Smooth muscle cell (in vitro differentiated cells): Measurements from ENCODE around the gene PIEZO1. TPM values are rescaled to one million over a fixed set of nuclear protein-coding genes. Genes with fewer than 3 reads are reported as not detected.
"Not testable (repeated sequence)": the region's sequence is repeated elsewhere in the genome, so short reads cannot be mapped to it uniquely, and the experiment has no call there.

Experiments
- DNase-seq: peaks from one replicate; lab custom pipeline; 2025; ENCODE audit not compliant: unreplicated experiment; lab: John Stamatoyannopoulos, UW
- H2AFZ ChIP-seq: fragments of 200-600 bp; sonication (generic); 2 replicates; pipeline ENCODE4 v1.6.0; 2016; ENCODE audit warnings: antibody characterized with exemption, low read depth, mild to moderate bottlenecking
- H3F3A ChIP-seq: fragments of 200-600 bp; sonication (generic); 2 replicates; pipeline ENCODE4 v1.6.0; 2017; ENCODE audit warnings: antibody characterized with exemption, low read depth
- H3K27ac ChIP-seq: fragments of 200-600 bp; sonication (generic); 2 replicates; pipeline ENCODE4 v1.5.1; 2016; ENCODE audit warnings: low read depth, mild to moderate bottlenecking
- H3K27me3 ChIP-seq: fragments of 200-600 bp; sonication (generic); 2 replicates; pipeline ENCODE4 v1.6.1; 2016; ENCODE audit warnings: low read depth, mild to moderate bottlenecking
- H3K36me3 ChIP-seq: fragments of 200-600 bp; sonication (generic); 2 replicates; pipeline ENCODE4 v1.5.1; 2016; ENCODE audit warnings: low read depth
- H3K4me1 ChIP-seq: fragments of 200-600 bp; sonication (generic); 2 replicates; pipeline ENCODE4 v1.5.1; 2016; ENCODE audit warnings: low read depth
- H3K4me2 ChIP-seq: fragments of 200-600 bp; sonication (generic); 2 replicates; pipeline ENCODE4 v1.6.0; 2016; ENCODE audit warnings: mild to moderate bottlenecking
- H3K4me3 ChIP-seq: fragments of 200-600 bp; sonication (generic); 2 replicates; pipeline ENCODE4 v1.5.1; 2016; ENCODE audit warnings: mild to moderate bottlenecking
- H3K79me2 ChIP-seq: fragments of 200-600 bp; sonication (generic); 2 replicates; pipeline ENCODE4 v1.6.0; 2016; ENCODE audit warnings: low read depth, mild to moderate bottlenecking
- H3K9ac ChIP-seq: fragments of 200-600 bp; sonication (generic); 2 replicates; pipeline ENCODE4 v1.6.0; 2016; ENCODE audit warnings: low read depth
- H3K9me3 ChIP-seq: fragments of 200-600 bp; sonication (generic); replicated peaks from 2 replicates; pipeline ENCODE4 v1.5.1; 2016; ENCODE audit warnings: low read depth
- H4K20me1 ChIP-seq: fragments of 200-600 bp; sonication (generic); 2 replicates; pipeline ENCODE4 v1.6.0; 2016; ENCODE audit warnings: low read depth
- CTCF ChIP-seq: fragments of 200-600 bp; sonication (generic); IDR thresholded peaks from 2 replicates; pipeline ENCODE4 v1.5.1; 2017; ENCODE audit warnings: borderline replicate concordance, mild to moderate bottlenecking, antibody characterized with exemption; ENCODE audit not compliant: insufficient read depth, poor library complexity, severe bottlenecking
- WGBS: methylation state at CpG from one replicate; pipeline ENCODE4 v1.1.7; 2016; ENCODE audit warnings: low lambda C conversion rate; 5-methylcytosine and 5-hydroxymethylcytosine counted together
- polyA plus RNA-seq: library from polyadenylated mRNA; unstranded; fragments of >200 nt; fragmentation: Nextera tagmentation; extraction: Ambion mirVana; gene quantifications from 2 replicates; pipeline ENCODE4 v1.2.1, GENCODE V29; 2016
- total RNA-seq: library from RNA; depleted of rRNA; stranded (reverse); fragments of >200 nt; gene quantifications from 2 replicates; pipeline ENCODE4 v1.2.3, GENCODE V29; 2014

PIEZO1 gene
- total and polyA plus RNA-seq, 2 experiments from 2014 or later, result 62.1 to 70.9 TPM

- WGBS, result 89% methylated on average over 32 of the region's 32 CpGs
These were observed 10.3 kb downstream of the PIEZO1 start for GRCh38 chr16:88774544-88775393.

DNA sequence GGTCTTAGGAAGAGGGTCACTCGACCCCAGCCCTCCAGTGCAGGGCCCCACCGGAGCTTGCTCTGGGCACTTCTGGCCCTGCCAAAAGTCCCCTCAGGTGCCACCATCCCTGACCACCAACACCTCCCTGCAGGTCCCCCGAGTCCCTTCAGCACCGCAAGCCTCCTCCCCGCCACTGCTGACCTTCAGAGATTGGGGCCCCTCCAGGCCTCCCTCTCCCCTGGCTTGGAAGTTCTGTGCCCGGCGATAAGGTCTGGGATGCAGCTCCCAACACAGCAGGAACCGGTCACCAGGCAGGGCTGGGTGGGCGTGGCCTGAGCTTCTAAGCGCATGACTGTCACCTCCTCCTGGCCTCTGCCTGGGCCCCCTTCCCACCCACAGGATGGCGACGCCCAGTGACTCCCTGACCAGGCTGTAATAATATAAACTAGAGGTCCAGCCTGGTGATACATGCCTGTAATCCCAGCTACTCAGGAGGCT is 11.2 kb downstream of the PIEZO1 start:
- peaks cover 48% of the 10 kb centered on the region for H3K4me1 ChIP-seq
- H3K27ac ChIP-seq, result peak overlapping the region; percentile 84
- no peak overlapping the region for H3K9ac ChIP-seq
- peaks cover 14% of the 10 kb centered on the region for H3F3A ChIP-seq
- DNase-seq, result peak; percentile 66
- no peaks in the 10 kb centered on the region for H3K36me3 ChIP-seq
- peaks cover 62% of the 10 kb centered on the region for H3K79me2 ChIP-seq
- H3K4me3 ChIP-seq, result no peak overlapping the region
- peak overlapping the region; percentile 72 for H3K4me2 ChIP-seq
- no peak for TF ChIP-seq CTCF
- peaks cover 94% of the 10 kb centered on the region for H4K20me1 ChIP-seq
- no peaks in the 10 kb centered on the region for H3K9me3 ChIP-seq
- no peak overlapping the region for H2AFZ ChIP-seq
- H3K27me3 ChIP-seq, result no peaks in the 10 kb centered on the region
- 34% methylated on average over 11 of the region's 12 CpGs for WGBS

More at GRCh38 chr16:88774544-88775393, 10.3 kb downstream of the PIEZO1 start:
- H3K4me3 ChIP-seq, result no peak overlapping the region
- H2AFZ ChIP-seq, result no peak overlapping the region
- no peaks in the 10 kb centered on the region for H3K9me3 ChIP-seq
- no peaks in the 10 kb centered on the region for H3K36me3 ChIP-seq
- no peak for TF ChIP-seq CTCF
- H3K27ac ChIP-seq, result peak overlapping the region; percentile 84
- peaks cover 93% of the 10 kb centered on the region for H4K20me1 ChIP-seq
- H3K4me2 ChIP-seq, result peak overlapping the region; percentile 72
- no peak for DNase-seq
- H3K9ac ChIP-seq, result no peak overlapping the region
- H3K27me3 ChIP-seq, result no peaks in the 10 kb centered on the region
- H3K4me1 ChIP-seq, result peaks cover 41% of the 10 kb centered on the region
- H3F3A ChIP-seq, result peaks cover 14% of the 10 kb centered on the region
- peaks cover 62% of the 10 kb centered on the region for H3K79me2 ChIP-seq

- peaks cover 14% of the 10 kb centered on the region for H3F3A ChIP-seq
- no peaks in the 10 kb centered on the region for H3K36me3 ChIP-seq
- H3K4me3 ChIP-seq, result no peak overlapping the region
- no peaks in the 10 kb centered on the region for H3K27me3 ChIP-seq
- peak overlapping the region; percentile 72 for H3K4me2 ChIP-seq
- H3K79me2 ChIP-seq, result peaks cover 62% of the 10 kb centered on the region
- peaks cover 94% of the 10 kb centered on the region for H4K20me1 ChIP-seq
- H3K4me1 ChIP-seq, result peaks cover 54% of the 10 kb centered on the region
- peak; percentile 61 for DNase-seq
- peak overlapping the region; percentile 84 for H3K27ac ChIP-seq
- H3K9me3 ChIP-seq, result no peaks in the 10 kb centered on the region
- no peak overlapping the region for H2AFZ ChIP-seq
- peak overlapping the region; percentile 29 for H3K9ac ChIP-seq
- 33% methylated on average over 26 of the region's 29 CpGs for WGBS
- TF ChIP-seq CTCF, result no peak
These were observed 11.9 kb downstream of the PIEZO1 start for GRCh38 chr16:88772871-88773811.

DNA sequence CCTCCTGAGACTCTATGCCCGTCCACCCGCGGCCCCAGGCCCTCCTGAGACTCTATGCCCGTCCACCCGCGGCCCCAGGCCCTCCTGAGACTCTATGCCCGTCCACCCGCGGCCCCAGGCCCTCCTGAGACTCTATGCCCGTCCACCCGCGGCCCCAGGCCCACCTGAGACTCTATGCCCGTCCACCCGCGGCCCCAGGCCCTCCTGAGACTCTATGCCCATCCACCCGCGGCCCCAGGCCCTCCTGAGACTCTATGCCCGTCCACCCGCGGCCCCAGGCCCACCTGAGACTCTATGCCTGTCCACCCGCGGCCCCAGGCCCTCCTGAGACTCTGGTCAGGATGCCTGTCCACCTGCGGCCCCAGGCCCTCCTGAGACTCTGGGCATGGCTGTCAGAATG is 13.2 kb downstream of the PIEZO1 start:
- H3K36me3 ChIP-seq, H3K4me3 ChIP-seq, H2AFZ ChIP-seq, H3K27me3 ChIP-seq, H3K9me3 ChIP-seq, DNase-seq: not testable (repeated sequence)
- peak overlapping the region; percentile 72 for H3K4me2 ChIP-seq
- peaks cover 14% of the 10 kb centered on the region for H3F3A ChIP-seq
- H3K4me1 ChIP-seq, result peaks cover 55% of the 10 kb centered on the region
- whole genome bisulfite sequencing, result 94% methylated on average over 6 of the region's 23 CpGs
- peaks cover 64% of the 10 kb centered on the region for H3K79me2 ChIP-seq
- peaks cover 95% of the 10 kb centered on the region for H4K20me1 ChIP-seq
- H3K9ac ChIP-seq, result peak overlapping the region; percentile 25
- peak overlapping the region; percentile 84 for H3K27ac ChIP-seq
